Transverse colon (tissue), 4 donors: ENCODE measurements around the gene TRAF2.

Experiments used
- POLR2AphosphoS5 ChIP-seq, 3 donors: sonication (generic); formaldehyde crosslinking; IDR thresholded peaks; one replicate each; pipeline ENCODE4 v1.6.1; 2016; ENCODE audit warnings: antibody characterized with exemption in 3 of 3
- TF ChIP-seq, protein P1 (sequence below), 5 experiments: fragments of 200-600 bp in 3 of 5; fragments of 450-650 bp in 2 of 5; sonication (generic) in 3 of 5; IDR thresholded peaks; 1 replicate in 2 of 5; 2 replicates in 3 of 5; pipeline ENCODE4 v1.5.1; 2016 to 2017; ENCODE audit warnings: antibody characterized with exemption in 5 of 5, inconsistent platforms in 3 of 5, mild to moderate bottlenecking in 2 of 5, moderate library complexity in 1 of 5

- TF ChIP-seq, protein P1, sequence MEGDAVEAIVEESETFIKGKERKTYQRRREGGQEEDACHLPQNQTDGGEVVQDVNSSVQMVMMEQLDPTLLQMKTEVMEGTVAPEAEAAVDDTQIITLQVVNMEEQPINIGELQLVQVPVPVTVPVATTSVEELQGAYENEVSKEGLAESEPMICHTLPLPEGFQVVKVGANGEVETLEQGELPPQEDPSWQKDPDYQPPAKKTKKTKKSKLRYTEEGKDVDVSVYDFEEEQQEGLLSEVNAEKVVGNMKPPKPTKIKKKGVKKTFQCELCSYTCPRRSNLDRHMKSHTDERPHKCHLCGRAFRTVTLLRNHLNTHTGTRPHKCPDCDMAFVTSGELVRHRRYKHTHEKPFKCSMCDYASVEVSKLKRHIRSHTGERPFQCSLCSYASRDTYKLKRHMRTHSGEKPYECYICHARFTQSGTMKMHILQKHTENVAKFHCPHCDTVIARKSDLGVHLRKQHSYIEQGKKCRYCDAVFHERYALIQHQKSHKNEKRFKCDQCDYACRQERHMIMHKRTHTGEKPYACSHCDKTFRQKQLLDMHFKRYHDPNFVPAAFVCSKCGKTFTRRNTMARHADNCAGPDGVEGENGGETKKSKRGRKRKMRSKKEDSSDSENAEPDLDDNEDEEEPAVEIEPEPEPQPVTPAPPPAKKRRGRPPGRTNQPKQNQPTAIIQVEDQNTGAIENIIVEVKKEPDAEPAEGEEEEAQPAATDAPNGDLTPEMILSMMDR (IDR thresholded peaks at IDR 0.05): no peak
- TF ChIP-seq POLR2AphosphoS5 (IDR thresholded peaks at IDR 0.05): no peak
Measured at GRCh38 chr9:136969150-136969549, 82.8 kb downstream of the TRAF2 start.
